ENCODE measurements around the gene SIM1.

Gene SIM1

GRCh38 chr6:100491952-100492670 lies 27.4 kb upstream of the SIM1 start:
- Histone ChIP-seq H3K9me3 (ENCODE audit: control insufficient read depth, insufficient read depth, low read depth, low read length) (no peaks in the 10 kb centered on the region), H3K4me3 (ENCODE audit: low read depth, low read length) (no peak overlapping the region), H3K27ac (ENCODE audit: extremely low read depth, low read depth, low read length) (no peak overlapping the region), H3K36me3 (ENCODE audit: control insufficient read depth in 2 of 2, insufficient read depth in 1 of 2, low read length in 2 of 2) (no peaks in the 10 kb centered on the region), H3K4me1 (ENCODE audit: control insufficient read depth, insufficient read depth, low read length) (no peaks in the 10 kb centered on the region)
- CTCF ChIA-PET: interaction anchor here (0.6 to 1.1 kb wide), 4 partner anchors 172 to 645 kb away, joined by 3 to 5 read pairs (median 4); no protein-coding TSS in a partner anchor
- POLR2A ChIA-PET: no interaction called here
- TF ChIP-seq ZNF433 (tag by site-specific recombination; IDR thresholded peaks at IDR 0.05; ENCODE audit: low read depth) (no peak), GLI2 (tag by site-specific recombination; IDR thresholded peaks at IDR 0.05; ENCODE audit: borderline replicate concordance, low read depth) (no peak)

DNA sequence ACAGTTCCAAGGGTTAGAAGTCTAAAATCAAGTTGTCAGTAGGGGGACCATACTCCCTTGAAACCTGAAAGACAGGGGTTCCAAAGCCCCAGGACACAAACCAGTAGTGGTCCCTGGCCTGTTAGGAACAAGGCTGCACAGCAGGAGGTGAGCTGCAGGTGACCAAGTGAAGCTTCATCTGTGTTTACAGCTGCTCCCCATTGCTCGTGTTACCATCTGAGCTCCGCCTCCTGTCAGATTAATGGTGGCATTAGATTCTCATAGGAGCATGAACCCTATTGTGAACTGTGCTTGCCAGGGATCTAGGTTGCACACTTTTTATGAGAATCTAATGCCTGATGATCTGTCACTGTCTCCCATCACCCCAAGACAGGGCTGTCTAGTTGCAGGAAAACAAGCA lies 25.3 kb upstream of the SIM1 start:
- Histone ChIP-seq H3K9me3 (ENCODE audit: control insufficient read depth, insufficient read depth, low read depth, low read length) (no peaks in the 10 kb centered on the region), H3K4me1 (ENCODE audit: control insufficient read depth, insufficient read depth, low read length) (no peaks in the 10 kb centered on the region), H3K4me3 (ENCODE audit: low read depth, low read length) (no peak overlapping the region), H3K27ac (ENCODE audit: extremely low read depth, low read depth, low read length) (no peak overlapping the region), H3K36me3 (ENCODE audit: control insufficient read depth in 2 of 2, insufficient read depth in 1 of 2, low read length in 2 of 2) (no peaks in the 10 kb centered on the region)
- ChIA-PET CTCF (no interaction called here), POLR2A (no interaction called here)
- TF ChIP-seq, protein P1, sequence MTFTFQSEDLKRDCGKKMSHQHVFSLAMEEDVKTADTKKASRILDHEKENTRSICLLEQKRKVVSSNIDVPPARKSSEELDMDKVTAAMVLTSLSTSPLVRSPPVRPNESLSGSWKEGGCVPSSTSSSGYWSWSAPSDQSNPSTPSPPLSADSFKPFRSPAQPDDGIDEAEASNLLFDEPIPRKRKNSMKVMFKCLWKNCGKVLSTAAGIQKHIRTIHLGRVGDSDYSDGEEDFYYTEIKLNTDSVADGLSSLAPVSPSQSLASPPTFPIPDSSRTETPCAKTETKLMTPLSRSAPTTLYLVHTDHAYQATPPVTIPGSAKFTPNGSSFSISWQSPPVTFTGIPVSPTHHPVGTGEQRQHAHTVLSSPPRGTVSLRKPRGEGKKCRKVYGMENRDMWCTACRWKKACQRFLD (tag by site-specific recombination; IDR thresholded peaks at IDR 0.05): no peak
- TF ChIP-seq OSR2 (tag by site-specific recombination; IDR thresholded peaks at IDR 0.05) (no peak), ZNF610 (tag by site-specific recombination; IDR thresholded peaks at IDR 0.05; ENCODE audit: borderline replicate concordance) (peak; percentile 99)

- ChIA-PET CTCF (interaction anchor here (0.8 to 1.5 kb wide), 4 partner anchors 23 to 372 kb away, joined by 3 to 4 read pairs (median 3); no protein-coding TSS in a partner anchor), POLR2A (no interaction called here)
- Histone ChIP-seq H3K27ac (ENCODE audit: extremely low read depth, low read depth, low read length) (no peak overlapping the region), H3K9me3 (ENCODE audit: control insufficient read depth, insufficient read depth, low read depth, low read length) (no peaks in the 10 kb centered on the region), H3K36me3 (ENCODE audit: control insufficient read depth in 2 of 2, insufficient read depth in 1 of 2, low read length in 2 of 2) (no peaks in the 10 kb centered on the region), H3K4me1 (ENCODE audit: control insufficient read depth, insufficient read depth, low read length) (no peaks in the 10 kb centered on the region), H3K4me3 (ENCODE audit: low read depth, low read length) (no peak overlapping the region)
- no peak for TF ChIP-seq BCL11A (tag by site-specific recombination; IDR thresholded peaks at IDR 0.05; ENCODE audit: low read depth)
- no peak for TF ChIP-seq ZNF549 (tag by site-specific recombination; IDR thresholded peaks at IDR 0.05)
- TF ChIP-seq ZNF146 (tag by site-specific recombination; IDR thresholded peaks at IDR 0.05): no peak
- TF ChIP-seq ELK4 (IDR thresholded peaks at IDR 0.05; ENCODE audit: borderline replicate concordance, low read depth, low read length): no peak
- no peak for TF ChIP-seq ZBTB48 (tag by site-specific recombination; IDR thresholded peaks at IDR 0.05)
Observed at GRCh38 chr6:100488244-100488643, 23.5 kb upstream of the SIM1 start.

DNA sequence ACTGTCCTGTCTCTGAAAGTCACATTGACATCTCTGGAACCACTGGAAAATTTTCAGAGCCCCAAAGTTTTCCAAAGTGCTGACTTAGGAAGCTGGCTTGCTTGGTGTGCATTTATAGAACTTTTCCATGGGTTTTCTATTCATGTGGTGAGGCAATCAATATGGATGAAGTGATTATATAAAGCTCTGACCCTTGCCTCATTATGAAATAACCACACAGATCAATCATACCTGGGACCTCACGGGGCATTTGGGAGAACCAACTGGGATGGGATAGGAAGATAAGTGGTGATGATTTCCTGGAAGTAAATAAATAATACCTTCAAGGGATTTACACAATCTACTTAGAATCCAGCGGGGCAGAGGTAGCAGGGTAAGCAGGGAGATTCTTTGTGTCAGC lies 22.9 kb upstream of the SIM1 start:
- Histone ChIP-seq H3K4me1 (ENCODE audit: control insufficient read depth, insufficient read depth, low read length) (no peaks in the 10 kb centered on the region), H3K4me3 (ENCODE audit: low read depth, low read length) (no peak overlapping the region), H3K36me3 (ENCODE audit: control insufficient read depth in 2 of 2, insufficient read depth in 1 of 2, low read length in 2 of 2) (no peaks in the 10 kb centered on the region), H3K27ac (ENCODE audit: extremely low read depth, low read depth, low read length) (no peak overlapping the region), H3K9me3 (ENCODE audit: control insufficient read depth, insufficient read depth, low read depth, low read length) (no peaks in the 10 kb centered on the region)
- no peak for TF ChIP-seq ZNF292 (tag by site-specific recombination; IDR thresholded peaks at IDR 0.05; ENCODE audit: borderline replicate concordance, low read depth)
- TF ChIP-seq ZNF843 (tag by site-specific recombination; IDR thresholded peaks at IDR 0.05): no peak
- no peak for TF ChIP-seq ZNF785 (tag by site-specific recombination; IDR thresholded peaks at IDR 0.05)
- TF ChIP-seq ZNF830 (tag by site-specific recombination; IDR thresholded peaks at IDR 0.05; ENCODE audit: low read depth): no peak
- TF ChIP-seq ZNF768 (tag by site-specific recombination; IDR thresholded peaks at IDR 0.05): no peak
- no peak for TF ChIP-seq TRIM28 (IDR thresholded peaks at IDR 0.05; ENCODE audit: borderline replicate concordance, low read length)
- no peak for TF ChIP-seq ZNF112 (tag by site-specific recombination; IDR thresholded peaks at IDR 0.05)
- POLR2A ChIA-PET: no interaction called here
- CTCF ChIA-PET: interaction anchor here (0.5 to 1.5 kb wide), 4 partner anchors 18 to 371 kb away, joined by 3 to 4 read pairs (median 3); no protein-coding TSS in a partner anchor

Data from HEK293 (cell line).